Measurements from ENCODE around the gene UAP1L1.

The UAP1L1 gene

GRCh38 chr9:137107982-137108381 lies 30.7 kb downstream of the UAP1L1 start:
- TF ChIP-seq ZFX (IDR thresholded peaks at IDR 0.05; ENCODE audit: borderline replicate concordance) (no peak), CTCF (IDR thresholded peaks at IDR 0.05) (no peak)
- no peak overlapping the region for H3K27ac ChIP-seq

GRCh38 chr9:137108608-137109249 lies 31.4 kb downstream of the UAP1L1 start:
- peak overlapping the region; percentile 36 for H3K27ac ChIP-seq
- TF ChIP-seq ZFX (IDR thresholded peaks at IDR 0.05; ENCODE audit: borderline replicate concordance) (no peak), CTCF (IDR thresholded peaks at IDR 0.05) (no peak)

- peak overlapping the region; percentile 36 for H3K27ac ChIP-seq
- no peak for TF ChIP-seq CTCF (IDR thresholded peaks at IDR 0.05)
- no peak for TF ChIP-seq ZFX (IDR thresholded peaks at IDR 0.05; ENCODE audit: borderline replicate concordance)
Observed at GRCh38 chr9:137109250-137110146, 32.2 kb downstream of the UAP1L1 start.

- TF ChIP-seq CTCF (IDR thresholded peaks at IDR 0.05) (no peak), ZFX (IDR thresholded peaks at IDR 0.05; ENCODE audit: borderline replicate concordance) (no peak)
- H3K27ac ChIP-seq, result peak overlapping the region; percentile 36; the same call in 1 of the 2 replicates
Observed at GRCh38 chr9:137110147-137110910, 33.0 kb downstream of the UAP1L1 start.

GRCh38 chr9:137110911-137111787 lies 33.8 kb downstream of the UAP1L1 start:
- no peak overlapping the region for H3K27ac ChIP-seq
- TF ChIP-seq CTCF (IDR thresholded peaks at IDR 0.05) (no peak), ZFX (IDR thresholded peaks at IDR 0.05; ENCODE audit: borderline replicate concordance) (no peak)

- no peak for TF ChIP-seq CTCF (IDR thresholded peaks at IDR 0.05)
- peak overlapping the region; percentile 80 for H3K27ac ChIP-seq
Observed at GRCh38 chr9:137111788-137112563, 34.7 kb downstream of the UAP1L1 start.
